A673 (cell line): ENCODE data around the gene CDH23.

Experiments
- EZH2 ChIP-seq: fragments of 200-600 bp; sonication (generic); IDR thresholded peaks from 2 replicates; pipeline ENCODE4 v1.6.1; 2017; ENCODE audit warnings: borderline replicate concordance, low read depth, mild to moderate bottlenecking, mixed read lengths, antibody characterized with exemption, low read length; ENCODE audit not compliant: poor library complexity, severe bottlenecking
- TF ChIP-seq, protein P1 (sequence below): fragments of 300-800, 200-600 bp; sonication (generic); conservative IDR thresholded peaks from 2 replicates; pipeline ENCODE4 v1.5.1; 2017; ENCODE audit warnings: low read depth, mild to moderate bottlenecking, antibody characterized with exemption, low read length, moderate library complexity, mixed read lengths

DNA sequence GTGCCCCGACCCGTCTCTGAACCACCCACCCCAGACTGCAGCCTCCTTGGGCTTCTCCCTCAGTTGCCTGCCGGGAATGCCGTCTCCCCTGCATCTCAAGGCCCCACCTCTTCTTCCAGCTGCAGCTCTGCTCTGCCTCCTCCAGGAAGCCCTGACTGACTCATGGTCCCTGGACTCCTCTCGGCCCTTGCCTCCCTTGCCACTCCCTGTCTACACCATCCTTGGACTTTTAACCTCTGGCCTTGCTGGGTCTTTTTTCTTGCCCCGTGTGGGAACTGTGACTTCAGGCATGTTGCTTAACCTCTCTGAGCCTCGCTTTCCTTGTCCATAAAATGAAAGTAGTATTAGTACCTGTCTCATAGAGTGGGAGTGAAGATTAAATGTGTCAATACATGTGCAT is 266.6 kb downstream of the CDH23 start:
- TF ChIP-seq, protein P1, sequence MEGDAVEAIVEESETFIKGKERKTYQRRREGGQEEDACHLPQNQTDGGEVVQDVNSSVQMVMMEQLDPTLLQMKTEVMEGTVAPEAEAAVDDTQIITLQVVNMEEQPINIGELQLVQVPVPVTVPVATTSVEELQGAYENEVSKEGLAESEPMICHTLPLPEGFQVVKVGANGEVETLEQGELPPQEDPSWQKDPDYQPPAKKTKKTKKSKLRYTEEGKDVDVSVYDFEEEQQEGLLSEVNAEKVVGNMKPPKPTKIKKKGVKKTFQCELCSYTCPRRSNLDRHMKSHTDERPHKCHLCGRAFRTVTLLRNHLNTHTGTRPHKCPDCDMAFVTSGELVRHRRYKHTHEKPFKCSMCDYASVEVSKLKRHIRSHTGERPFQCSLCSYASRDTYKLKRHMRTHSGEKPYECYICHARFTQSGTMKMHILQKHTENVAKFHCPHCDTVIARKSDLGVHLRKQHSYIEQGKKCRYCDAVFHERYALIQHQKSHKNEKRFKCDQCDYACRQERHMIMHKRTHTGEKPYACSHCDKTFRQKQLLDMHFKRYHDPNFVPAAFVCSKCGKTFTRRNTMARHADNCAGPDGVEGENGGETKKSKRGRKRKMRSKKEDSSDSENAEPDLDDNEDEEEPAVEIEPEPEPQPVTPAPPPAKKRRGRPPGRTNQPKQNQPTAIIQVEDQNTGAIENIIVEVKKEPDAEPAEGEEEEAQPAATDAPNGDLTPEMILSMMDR = no peak
- no peak for TF ChIP-seq EZH2
